UCSD-AML1 (cell line): ENCODE measurements around the gene CD28.

Experiments
- DNase-seq: peaks from one replicate; lab custom pipeline; 2025; ENCODE audit not compliant: unreplicated experiment; lab: John Stamatoyannopoulos, UW

The CD28 gene

GRCh38 chr2:203713381-203713780 lies 6.9 kb downstream of the CD28 start:
- no peak for DNase-seq

DNA sequence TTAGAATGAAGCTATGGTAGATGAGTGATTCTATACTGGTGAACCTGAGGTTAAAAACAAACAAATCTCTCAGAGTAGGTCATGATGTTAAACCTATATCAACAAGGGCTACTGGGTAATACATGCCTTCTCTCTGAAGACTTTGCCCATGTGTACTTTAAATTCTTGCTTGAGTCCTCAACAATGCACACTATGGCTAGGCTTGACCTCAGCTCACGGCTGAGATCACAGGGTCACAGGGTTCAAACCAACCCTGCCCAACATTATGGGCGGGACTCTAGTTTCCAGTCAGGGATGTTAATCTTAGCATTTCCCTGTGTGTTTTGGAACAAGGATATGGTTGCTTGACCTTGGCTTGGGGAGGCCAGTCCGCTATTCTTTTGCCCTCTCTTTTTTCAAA lies 7.7 kb downstream of the CD28 start:
- no peak for DNase-seq

DNA sequence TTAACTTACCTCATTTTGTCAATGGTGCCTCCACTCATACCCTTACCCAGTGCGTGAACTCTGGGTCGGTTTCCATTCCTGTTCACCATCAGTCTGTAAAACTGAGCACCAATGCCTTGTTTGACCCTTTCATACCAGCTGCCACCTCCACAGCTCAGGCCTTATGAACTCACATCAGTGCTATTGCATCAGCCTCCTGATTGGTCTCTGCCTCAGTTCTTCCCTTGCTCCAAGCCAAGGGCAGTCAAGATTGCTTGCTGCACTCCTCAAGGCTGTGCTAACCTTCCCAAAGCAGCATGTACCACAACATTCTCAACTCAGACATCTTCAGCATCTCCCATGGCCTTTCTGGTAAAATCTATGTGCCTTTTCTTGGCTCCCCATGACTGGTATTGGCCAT lies 9.3 kb downstream of the CD28 start:
- DNase-seq: no peak

GRCh38 chr2:203718087-203718486 lies 11.6 kb downstream of the CD28 start:
- peak; percentile 66 for DNase-seq

DNA sequence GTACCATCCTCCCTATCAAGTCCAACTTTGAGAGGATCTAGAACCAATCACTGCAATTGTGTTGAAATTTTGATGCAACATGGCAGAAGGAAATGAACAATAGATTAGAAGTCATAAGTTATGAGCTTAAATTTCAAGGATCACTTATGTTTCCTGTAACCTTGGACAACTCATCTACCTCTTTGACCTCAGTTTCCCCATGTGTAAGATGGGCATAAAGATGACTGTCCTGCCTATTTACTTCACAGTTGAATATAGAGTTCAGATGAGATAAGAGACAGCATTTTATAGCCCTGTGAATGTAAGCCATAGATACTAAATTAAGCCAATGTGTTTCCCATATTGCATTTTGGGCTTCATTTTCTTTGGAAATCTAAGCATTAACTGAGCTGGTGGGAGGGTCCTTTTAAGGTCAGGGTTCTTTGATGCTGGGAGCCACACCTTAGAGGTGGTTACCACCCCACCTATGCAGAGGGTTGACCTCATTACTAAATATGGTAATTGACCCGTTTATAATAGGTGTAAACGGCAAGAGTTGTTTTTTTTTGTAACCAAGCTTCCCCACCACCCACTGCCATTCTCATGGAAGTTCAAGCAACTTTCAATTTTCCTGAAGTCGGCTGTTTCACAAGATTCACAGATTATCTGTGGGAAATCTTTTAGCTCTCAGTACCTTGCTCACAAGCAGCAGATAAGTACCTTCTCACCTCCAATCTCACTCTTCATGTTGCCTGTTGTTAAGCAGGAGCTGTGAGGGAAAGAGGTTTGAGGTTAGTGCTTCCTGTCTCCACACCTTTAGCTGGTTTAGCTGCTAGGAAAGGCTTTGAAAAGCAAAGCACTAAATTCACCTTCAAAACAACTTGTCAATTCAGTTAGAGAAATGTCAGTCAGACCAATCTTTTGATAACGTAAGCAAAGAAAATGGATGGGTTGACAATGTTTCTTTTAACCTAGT lies 13.3 kb downstream of the CD28 start:
- DNase-seq: no peak

GRCh38 chr2:203720915-203721672 lies 14.7 kb downstream of the CD28 start:
- DNase-seq: no peak

GRCh38 chr2:203721781-203722300 lies 15.4 kb downstream of the CD28 start:
- no peak for DNase-seq

DNA sequence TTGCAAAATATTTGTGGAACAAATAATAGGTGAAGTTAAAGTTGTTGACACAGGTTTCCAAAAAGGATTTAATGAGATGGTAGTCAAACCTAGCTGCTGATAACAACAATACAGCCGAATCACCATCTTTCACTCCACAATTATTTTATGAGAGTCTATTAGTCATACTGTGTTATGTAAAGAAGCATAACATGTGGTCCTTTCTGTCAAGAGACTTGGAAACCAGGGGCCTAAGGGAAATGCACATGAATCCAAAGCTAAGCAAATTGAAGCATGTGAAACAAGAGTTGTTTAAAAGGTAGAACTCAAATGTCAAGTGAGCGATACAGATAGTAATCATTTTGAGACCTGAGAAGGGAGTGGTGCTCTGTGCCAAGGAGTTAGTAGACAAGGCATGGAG lies 16.0 kb downstream of the CD28 start:
- DNase-seq: no peak

- DNase-seq: no peak
Measured at GRCh38 chr2:203728321-203728720, 21.9 kb downstream of the CD28 start.

- DNase-seq: no peak
Measured at GRCh38 chr2:203730076-203730729, 23.8 kb downstream of the CD28 start.

DNA sequence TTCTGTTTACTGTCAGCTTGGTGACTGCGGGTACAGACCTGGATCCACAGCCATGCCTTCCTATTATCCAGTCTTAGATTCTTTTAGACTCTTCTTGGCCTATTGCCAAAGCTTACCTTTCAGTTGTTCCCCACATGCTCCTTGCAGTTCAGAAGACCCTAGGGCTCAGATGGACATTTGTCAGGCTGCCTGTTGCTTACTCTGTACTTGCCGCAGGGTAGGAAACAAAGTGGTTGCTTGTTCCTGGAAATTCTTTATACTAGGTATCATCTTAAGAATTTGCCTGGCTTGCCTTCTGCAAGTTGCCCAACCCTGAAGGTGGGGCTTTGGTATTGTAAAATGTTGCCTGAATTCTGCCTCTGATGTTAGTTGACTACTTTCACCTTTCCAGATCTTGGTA lies 24.4 kb downstream of the CD28 start:
- DNase-seq: no peak

- DNase-seq: peak; percentile 17
Measured at GRCh38 chr2:203732092-203732952, 25.9 kb downstream of the CD28 start.

GRCh38 chr2:203732953-203733510 lies 26.6 kb downstream of the CD28 start:
- no peak for DNase-seq

DNA sequence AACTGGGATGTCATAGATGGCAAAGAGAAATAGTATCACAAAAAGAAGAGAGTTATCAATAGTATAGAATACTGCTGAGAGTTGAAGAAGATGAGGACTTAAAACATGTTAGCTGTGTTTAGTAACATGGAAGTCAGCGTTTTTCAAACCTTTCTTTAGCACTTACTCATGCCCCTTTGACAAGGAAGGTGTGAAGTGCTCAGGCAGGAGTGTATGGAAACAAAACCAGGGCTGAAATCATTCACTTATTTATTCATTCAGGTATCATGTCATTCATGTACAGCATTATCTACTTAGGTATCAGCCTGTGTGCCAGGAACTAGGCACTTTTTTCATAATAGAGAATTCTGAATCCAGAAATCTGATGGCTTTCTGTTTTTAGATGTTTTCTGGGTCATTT lies 27.2 kb downstream of the CD28 start:
- no peak for DNase-seq

- DNase-seq: no peak
Measured at GRCh38 chr2:203734276-203734983, 28.0 kb downstream of the CD28 start.

DNA sequence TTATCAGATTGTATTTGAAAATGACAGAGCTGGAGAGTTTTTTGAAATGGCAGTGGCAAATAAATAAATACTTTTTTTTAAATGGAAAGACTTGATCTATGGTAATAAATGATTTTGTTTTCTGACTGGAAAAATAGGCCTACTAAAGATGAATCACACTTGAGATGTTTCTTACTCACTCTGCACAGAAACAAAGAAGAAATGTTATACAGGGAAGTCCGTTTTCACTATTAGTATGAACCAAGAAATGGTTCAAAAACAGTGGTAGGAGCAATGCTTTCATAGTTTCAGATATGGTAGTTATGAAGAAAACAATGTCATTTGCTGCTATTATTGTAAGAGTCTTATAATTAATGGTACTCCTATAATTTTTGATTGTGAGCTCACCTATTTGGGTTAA lies 30.9 kb downstream of the CD28 start:
- no peak for DNase-seq

DNA sequence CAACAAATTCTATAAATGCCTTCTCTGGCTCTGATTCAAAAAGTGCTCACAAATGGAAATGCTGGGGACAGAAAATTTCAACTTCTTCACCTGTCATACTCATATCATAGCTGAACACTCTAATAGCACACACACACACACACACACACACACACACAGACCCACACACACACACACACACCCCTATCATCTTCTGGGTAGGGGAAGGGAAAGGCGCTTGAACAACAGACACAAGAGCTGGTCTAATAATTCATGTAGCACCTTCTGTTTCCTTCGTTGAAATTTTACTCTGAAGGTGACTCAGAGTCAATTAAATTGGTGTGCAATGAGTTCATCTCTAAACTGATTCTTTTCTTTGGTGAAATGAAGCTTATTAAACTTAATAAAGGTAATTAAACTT lies 32.9 kb downstream of the CD28 start:
- DNase-seq: no peak

DNA sequence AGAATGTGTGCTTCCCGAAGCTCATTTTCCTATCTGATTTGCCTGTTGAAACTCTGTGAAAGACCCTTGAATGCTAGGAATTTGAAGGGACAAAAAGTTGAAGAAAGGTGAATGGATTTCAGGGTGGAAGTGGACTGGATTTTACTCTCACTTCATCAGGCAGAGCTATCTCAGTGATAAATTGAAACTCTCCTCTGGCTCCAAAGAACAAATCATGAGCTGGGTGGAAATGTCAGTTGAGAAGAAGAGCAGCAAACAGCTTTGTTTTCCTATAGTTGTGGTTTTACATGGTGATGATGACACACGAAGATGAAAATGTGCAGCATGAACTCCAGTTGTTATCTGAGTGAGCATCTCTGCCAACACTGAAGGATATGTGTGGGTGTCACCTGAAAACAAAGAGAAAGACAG lies 34.4 kb downstream of the CD28 start:
- DNase-seq: no peak

DNA sequence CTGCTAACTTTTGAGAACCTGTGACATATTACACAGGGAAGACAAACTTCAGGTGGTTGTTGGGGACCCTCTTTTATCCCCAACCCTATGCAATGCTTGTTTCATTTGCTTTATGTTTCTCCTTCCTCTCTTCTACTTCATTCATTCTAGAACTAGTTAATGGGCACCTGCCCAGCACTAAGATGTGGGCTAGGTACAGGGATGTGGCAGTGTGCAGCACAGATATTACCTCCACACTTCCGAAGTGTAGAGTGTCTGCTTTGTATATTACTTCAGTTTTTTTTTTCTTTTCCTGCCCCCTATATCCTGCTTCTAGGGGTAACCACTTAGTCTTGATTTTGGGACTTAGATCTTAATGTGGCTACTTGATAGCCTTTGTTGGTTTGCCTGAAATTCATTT lies 35.1 kb downstream of the CD28 start:
- DNase-seq: no peak
